Ectodermal cell (in vitro differentiated cells): ENCODE data around the gene AP4M1.

ENCODE experiments used
- H3K27ac ChIP-seq: 2 replicates; pipeline ENCODE4 v1.7.0; 2013; ENCODE audit warnings: mild to moderate bottlenecking, low read depth, low read length; ENCODE audit not compliant: insufficient read depth, poor library complexity, severe bottlenecking
- H3K27me3 ChIP-seq: 2 replicates; pipeline ENCODE4 v1.7.0; 2013; ENCODE audit warnings: mild to moderate bottlenecking, low read length; ENCODE audit not compliant: insufficient read depth, control insufficient read depth, poor library complexity, severe bottlenecking
- H3K36me3 ChIP-seq: one replicate; pipeline ENCODE4 v1.7.0; 2013; ENCODE audit warnings: low read length; ENCODE audit not compliant: control insufficient read depth, insufficient read depth
- H3K4me1 ChIP-seq: one replicate; pipeline ENCODE4 v1.7.0; 2013; ENCODE audit warnings: low read length; ENCODE audit not compliant: control insufficient read depth, insufficient read depth
- H3K4me3 ChIP-seq: 2 replicates; pipeline ENCODE4 v1.7.0; 2013; ENCODE audit warnings: low read depth, low read length, control low read depth; ENCODE audit not compliant: insufficient read depth
- H3K9me3 ChIP-seq: 2 replicates; pipeline ENCODE4 v1.7.0; 2013; ENCODE audit warnings: mild to moderate bottlenecking, low read length, moderate library complexity; ENCODE audit not compliant: control insufficient read depth
- WGBS, 2 experiments: methylation state at CpG; one replicate each; pipeline ENCODE4 v1.1.7; 2013; ENCODE audit warnings: missing lambda C conversion rate in 2 of 2; 5-methylcytosine and 5-hydroxymethylcytosine counted together

The AP4M1 gene

GRCh38 chr7:100093925-100094486 is 7.4 kb upstream of the AP4M1 start:
- H3K4me3 ChIP-seq, result no peak overlapping the region
- no peaks in the 10 kb centered on the region for H3K9me3 ChIP-seq
- H3K27ac ChIP-seq, result peak overlapping the region; percentile 13
- peaks cover 74% of the 10 kb centered on the region for H3K36me3 ChIP-seq
- H3K4me1 ChIP-seq, result peaks cover 12% of the 10 kb centered on the region
- 94 to 97% methylated on average over 16 of the region's 16 CpGs for WGBS, 2 experiments
- H3K27me3 ChIP-seq, result no peaks in the 10 kb centered on the region

GRCh38 chr7:100095289-100095688 is 6.2 kb upstream of the AP4M1 start:
- peaks cover 83% of the 10 kb centered on the region for H3K36me3 ChIP-seq
- peak overlapping the region; percentile 20 for H3K27ac ChIP-seq
- H3K27me3 ChIP-seq, result no peaks in the 10 kb centered on the region
- H3K4me1 ChIP-seq, result peaks cover 16% of the 10 kb centered on the region
- H3K9me3 ChIP-seq, result no peaks in the 10 kb centered on the region
- no peak overlapping the region for H3K4me3 ChIP-seq
- 95 to 96% methylated on average over 9 of the region's 9 CpGs for WGBS, 2 experiments

GRCh38 chr7:100095704-100096103 is 5.7 kb upstream of the AP4M1 start:
- H3K36me3 ChIP-seq, result peaks cover 83% of the 10 kb centered on the region

GRCh38 chr7:100098913-100099312 is 2.5 kb upstream of the AP4M1 start:
- Histone ChIP-seq H3K9me3 (no peaks in the 10 kb centered on the region), H3K4me3 (peak overlapping the region; percentile 100), H3K27me3 (no peaks in the 10 kb centered on the region), H3K36me3 (peaks cover 59% of the 10 kb centered on the region), H3K27ac (peak overlapping the region; percentile 47), H3K4me1 (peaks cover 16% of the 10 kb centered on the region)
- WGBS, 2 experiments, result 95 to 97% methylated on average over 10 of the region's 10 CpGs

More at GRCh38 chr7:100095704-100096103, 5.7 kb upstream of the AP4M1 start:
- H3K4me3 ChIP-seq, result no peak overlapping the region
- peaks cover 16% of the 10 kb centered on the region for H3K4me1 ChIP-seq
- peak overlapping the region; percentile 20 for H3K27ac ChIP-seq
- no peaks in the 10 kb centered on the region for H3K27me3 ChIP-seq
- no peaks in the 10 kb centered on the region for H3K9me3 ChIP-seq
- 96% methylated on average over 17 of the region's 17 CpGs for WGBS, 2 experiments

GRCh38 chr7:100099452-100099851 is 2.0 kb upstream of the AP4M1 start:
- Histone ChIP-seq H3K36me3 (peaks cover 54% of the 10 kb centered on the region), H3K4me1 (peaks cover 16% of the 10 kb centered on the region), H3K4me3 (peak overlapping the region; percentile 100), H3K9me3 (no peaks in the 10 kb centered on the region), H3K27ac (peak overlapping the region; percentile 99), H3K27me3 (no peaks in the 10 kb centered on the region)
- WGBS, 2 experiments, result 88 to 91% methylated on average over 12 of the region's 12 CpGs

GRCh38 chr7:100100420-100101015 is 925 bp upstream of the AP4M1 start:
- Histone ChIP-seq H3K36me3 (peaks cover 52% of the 10 kb centered on the region), H3K9me3 (no peaks in the 10 kb centered on the region), H3K4me1 (peaks cover 16% of the 10 kb centered on the region), H3K27ac (peak overlapping the region; percentile 99), H3K4me3 (peak overlapping the region; percentile 100), H3K27me3 (no peaks in the 10 kb centered on the region)
- 0% methylated on average over 61 of the region's 61 CpGs for WGBS, 2 experiments

GRCh38 chr7:100102950-100103840 is 1.8 kb downstream of the AP4M1 start:
- no peak overlapping the region for H3K27ac ChIP-seq
- H3K4me1 ChIP-seq, result peaks cover 16% of the 10 kb centered on the region
- H3K27me3 ChIP-seq, result no peaks in the 10 kb centered on the region
- peaks cover 44% of the 10 kb centered on the region for H3K36me3 ChIP-seq
- H3K4me3 ChIP-seq, result peak overlapping the region; percentile 100
- 86 to 91% methylated on average over 17 of the region's 17 CpGs for WGBS, 2 experiments
- H3K9me3 ChIP-seq, result no peaks in the 10 kb centered on the region

GRCh38 chr7:100105534-100105933 is 4.1 kb downstream of the AP4M1 start:
- 97% methylated on average over 4 of the region's 4 CpGs for WGBS, 2 experiments
- peaks cover 42% of the 10 kb centered on the region for H3K36me3 ChIP-seq

GRCh38 chr7:100106633-100107032 is 5.2 kb downstream of the AP4M1 start:
- Histone ChIP-seq H3K4me3 (no peak overlapping the region), H3K27me3 (no peaks in the 10 kb centered on the region), H3K27ac (no peak overlapping the region), H3K36me3 (peaks cover 49% of the 10 kb centered on the region), H3K4me1 (no peaks in the 10 kb centered on the region), H3K9me3 (no peaks in the 10 kb centered on the region)
- WGBS, 2 experiments, result 95 to 96% methylated on average over 17 of the region's 17 CpGs

More at GRCh38 chr7:100105534-100105933, 4.1 kb downstream of the AP4M1 start:
- H3K9me3 ChIP-seq, result no peaks in the 10 kb centered on the region
- no peaks in the 10 kb centered on the region for H3K27me3 ChIP-seq
- H3K4me1 ChIP-seq, result no peaks in the 10 kb centered on the region
- no peak overlapping the region for H3K4me3 ChIP-seq
- no peak overlapping the region for H3K27ac ChIP-seq

- no peak overlapping the region for H3K27ac ChIP-seq
- H3K4me3 ChIP-seq, result no peak overlapping the region
- no peaks in the 10 kb centered on the region for H3K9me3 ChIP-seq
- peaks cover 53% of the 10 kb centered on the region for H3K36me3 ChIP-seq
- no peaks in the 10 kb centered on the region for H3K4me1 ChIP-seq
- no peaks in the 10 kb centered on the region for H3K27me3 ChIP-seq
- 94 to 96% methylated on average over 25 of the region's 25 CpGs for WGBS, 2 experiments
Observed at GRCh38 chr7:100107125-100107737, 5.8 kb downstream of the AP4M1 start.
